Neuron (in vitro differentiated cells): Measurements from ENCODE around the gene RASD1.
A peak's percentile ranks its signal among the peaks of the same experiment; 100 is the strongest.
"Not testable (repeated sequence)": the region's sequence is repeated elsewhere in the genome, so short reads cannot be mapped to it uniquely, and the experiment has no call there.

ENCODE experiments used
- H2AFZ ChIP-seq: one replicate; pipeline ENCODE4 v1.6.1; 2013; ENCODE audit warnings: low read depth, mild to moderate bottlenecking, inconsistent platforms, low read length, moderate library complexity
- H3K27me3 ChIP-seq: one replicate; pipeline ENCODE4 v1.6.1; 2013; ENCODE audit warnings: low read length; ENCODE audit not compliant: insufficient read depth
- H3K36me3 ChIP-seq: one replicate; pipeline ENCODE4 v1.6.1; 2013; ENCODE audit warnings: low read length; ENCODE audit not compliant: insufficient read depth
- H3K4me1 ChIP-seq: one replicate; pipeline ENCODE4 v1.6.1; 2013; ENCODE audit warnings: low read length; ENCODE audit not compliant: insufficient read depth
- H3K4me3 ChIP-seq: 2 replicates; pipeline ENCODE4 v1.5.1; 2013; ENCODE audit warnings: mild to moderate bottlenecking, low read length, moderate library complexity
- H3K9me3 ChIP-seq: one replicate; pipeline ENCODE4 v1.6.1; 2013; ENCODE audit warnings: low read length

RASD1 gene

GRCh38 chr17:17479209-17479608 is 17.0 kb downstream of the RASD1 start:
- Histone ChIP-seq H3K9me3 (no peaks in the 10 kb centered on the region), H3K4me3 (no peak overlapping the region), H3K36me3 (peaks cover 9% of the 10 kb centered on the region), H2AFZ (no peak overlapping the region), H3K4me1 (peaks cover 11% of the 10 kb centered on the region), H3K27me3 (no peaks in the 10 kb centered on the region)

- Histone ChIP-seq H3K27me3 (no peaks in the 10 kb centered on the region), H2AFZ (peak within 1 kb of the TSS; percentile 81), H3K9me3 (no peaks in the 10 kb centered on the region), H3K36me3 (peaks cover 7% of the 10 kb centered on the region), H3K4me3 (peak within 1 kb of the TSS; percentile 98), H3K4me1 (peaks cover 19% of the 10 kb centered on the region)
Observed at GRCh38 chr17:17476865-17477467, 19.2 kb downstream of the RASD1 start, which contains the start of gene MED9. Gene MED9 (plus strand): TSS chr17:17477000. CDS start chr17:17477042, 42 bp downstream.

- peaks cover 6% of the 10 kb centered on the region for H3K36me3 ChIP-seq
- peaks cover 20% of the 10 kb centered on the region for H3K4me1 ChIP-seq
- no peak overlapping the region for H3K4me3 ChIP-seq
- peaks cover 2% of the 10 kb centered on the region for H3K9me3 ChIP-seq
- no peaks in the 10 kb centered on the region for H3K27me3 ChIP-seq
- H2AFZ ChIP-seq: no peak overlapping the region
Observed at GRCh38 chr17:17474341-17474740, 21.9 kb downstream of the RASD1 start.

GRCh38 chr17:17472333-17472920 is 23.8 kb downstream of the RASD1 start:
- peaks cover 2% of the 10 kb centered on the region for H3K9me3 ChIP-seq
- H3K4me1 ChIP-seq: peaks cover 15% of the 10 kb centered on the region
- H2AFZ ChIP-seq: peak overlapping the region; percentile 86
- H3K27me3 ChIP-seq: no peaks in the 10 kb centered on the region
- H3K4me3 ChIP-seq: no peak overlapping the region
- H3K36me3 ChIP-seq: no peaks in the 10 kb centered on the region

GRCh38 chr17:17469996-17470395 is 26.2 kb downstream of the RASD1 start:
- peaks cover 2% of the 10 kb centered on the region for H3K9me3 ChIP-seq
- peaks cover 2% of the 10 kb centered on the region for H3K27me3 ChIP-seq
- no peaks in the 10 kb centered on the region for H3K36me3 ChIP-seq
- no peak overlapping the region for H3K4me3 ChIP-seq
- H3K4me1 ChIP-seq: peaks cover 18% of the 10 kb centered on the region
- no peak overlapping the region for H2AFZ ChIP-seq

GRCh38 chr17:17469358-17469757 is 26.8 kb downstream of the RASD1 start:
- Histone ChIP-seq H3K4me3 (no peak overlapping the region), H3K36me3 (no peaks in the 10 kb centered on the region), H3K4me1 (peaks cover 18% of the 10 kb centered on the region), H2AFZ (no peak overlapping the region), H3K9me3 (peaks cover 2% of the 10 kb centered on the region), H3K27me3 (peaks cover 2% of the 10 kb centered on the region)

GRCh38 chr17:17468217-17469010 is 27.8 kb downstream of the RASD1 start:
- no peak overlapping the region for H3K4me3 ChIP-seq
- H2AFZ ChIP-seq: no peak overlapping the region
- H3K9me3 ChIP-seq: peaks cover 2% of the 10 kb centered on the region
- H3K36me3 ChIP-seq: no peaks in the 10 kb centered on the region
- peaks cover 2% of the 10 kb centered on the region for H3K27me3 ChIP-seq
- peaks cover 18% of the 10 kb centered on the region for H3K4me1 ChIP-seq

- peaks cover 2% of the 10 kb centered on the region for H3K9me3 ChIP-seq
- no peaks in the 10 kb centered on the region for H3K36me3 ChIP-seq
- H2AFZ ChIP-seq: no peak overlapping the region
- peaks cover 18% of the 10 kb centered on the region for H3K4me1 ChIP-seq
- no peak overlapping the region for H3K4me3 ChIP-seq
- peaks cover 2% of the 10 kb centered on the region for H3K27me3 ChIP-seq
Observed at GRCh38 chr17:17467720-17468119, 28.5 kb downstream of the RASD1 start.

- Histone ChIP-seq H3K27me3 (peaks cover 2% of the 10 kb centered on the region), H2AFZ (no peak overlapping the region), H3K36me3 (no peaks in the 10 kb centered on the region), H3K9me3 (peaks cover 2% of the 10 kb centered on the region), H3K4me1 (peaks cover 11% of the 10 kb centered on the region), H3K4me3 (no peak overlapping the region)
Observed at GRCh38 chr17:17467016-17467415, 29.2 kb downstream of the RASD1 start.

- H3K27me3 ChIP-seq: peaks cover 2% of the 10 kb centered on the region
- H2AFZ ChIP-seq: no peak overlapping the region
- peaks cover 2% of the 10 kb centered on the region for H3K9me3 ChIP-seq
- no peak overlapping the region for H3K4me3 ChIP-seq
- no peaks in the 10 kb centered on the region for H3K36me3 ChIP-seq
- peaks cover 9% of the 10 kb centered on the region for H3K4me1 ChIP-seq
Observed at GRCh38 chr17:17466511-17466910, 29.7 kb downstream of the RASD1 start.

- not testable (repeated sequence) for H2AFZ ChIP-seq, H3K4me3 ChIP-seq, H3K9me3 ChIP-seq, H3K4me1 ChIP-seq, H3K27me3 ChIP-seq, H3K36me3 ChIP-seq
Observed at GRCh38 chr17:17465878-17466277, 30.3 kb downstream of the RASD1 start.

- Histone ChIP-seq H3K27me3 (peaks cover 2% of the 10 kb centered on the region), H3K9me3 (no peaks in the 10 kb centered on the region), H3K4me1 (peaks cover 9% of the 10 kb centered on the region), H3K36me3 (no peaks in the 10 kb centered on the region), H3K4me3 (no peak overlapping the region), H2AFZ (no peak overlapping the region)
Observed at GRCh38 chr17:17463821-17464220, 32.4 kb downstream of the RASD1 start.

- Histone ChIP-seq H3K27me3 (peaks cover 2% of the 10 kb centered on the region), H2AFZ (no peak overlapping the region), H3K4me3 (no peak overlapping the region), H3K36me3 (no peaks in the 10 kb centered on the region), H3K4me1 (peaks cover 3% of the 10 kb centered on the region), H3K9me3 (no peaks in the 10 kb centered on the region)
Observed at GRCh38 chr17:17462048-17462824, 34.0 kb downstream of the RASD1 start.
